ENCODE results near the gene ATXN7L2. TPM values are rescaled to one million over a fixed set of nuclear protein-coding genes. Genes with fewer than 3 reads are reported as not detected.
A peak's percentile ranks its signal among the peaks of the same experiment; 100 is the strongest.

ATXN7L2 gene
- total RNA-seq, 1 donor from 2014 or later, result 18.0 TPM

GRCh38 chr1:109527098-109527811 lies 43.5 kb downstream of the ATXN7L2 start:
- DNase-seq (ENCODE audit: low spot score), result no peak
- Mint-ChIP-seq H3K4me1 (ENCODE audit: low read depth) (peaks cover 16% of the 10 kb centered on the region), H3K9me3 (no peaks in the 10 kb centered on the region), H3K4me3 (no peak overlapping the region), H3K36me3 (ENCODE audit: low read depth) (no peaks in the 10 kb centered on the region), H3K27me3 (ENCODE audit: insufficient read depth) (peaks cover 9% of the 10 kb centered on the region), H3K27ac (no peak overlapping the region)
- intact Hi-C loops (cut with micrococcal nuclease), result no loop called here

GRCh38 chr1:109527846-109528695 lies 44.4 kb downstream of the ATXN7L2 start:
- Mint-ChIP-seq H3K4me3 (no peak overlapping the region), H3K36me3 (ENCODE audit: low read depth) (no peaks in the 10 kb centered on the region), H3K27me3 (ENCODE audit: insufficient read depth) (peaks cover 8% of the 10 kb centered on the region), H3K4me1 (ENCODE audit: low read depth) (peaks cover 24% of the 10 kb centered on the region), H3K27ac (no peak overlapping the region), H3K9me3 (no peaks in the 10 kb centered on the region)
- DNase-seq (ENCODE audit: low spot score), result no peak
- intact Hi-C loops (cut with micrococcal nuclease), result no loop called here

DNA sequence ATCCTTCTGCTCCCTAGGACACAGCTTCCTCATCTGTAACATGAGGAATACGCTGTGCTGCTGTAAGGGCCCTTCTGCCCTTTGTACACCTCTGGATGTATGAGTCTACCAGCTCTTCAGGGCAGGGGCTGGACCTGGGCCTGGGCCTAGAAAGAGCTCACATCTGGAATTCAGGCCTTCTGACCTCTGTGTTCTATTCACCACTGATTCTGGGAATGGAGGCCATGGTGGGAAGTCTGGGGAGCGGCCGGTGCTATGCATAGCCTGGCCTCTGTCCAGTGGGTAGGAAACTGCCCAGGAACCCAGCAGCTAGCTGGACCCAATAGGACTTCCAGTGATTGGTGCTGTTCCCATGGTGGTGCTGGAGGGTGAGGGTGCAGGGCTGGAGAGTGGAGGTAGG lies 45.0 kb downstream of the ATXN7L2 start:
- Mint-ChIP-seq H3K4me1 (ENCODE audit: low read depth) (peaks cover 24% of the 10 kb centered on the region), H3K36me3 (ENCODE audit: low read depth) (no peaks in the 10 kb centered on the region), H3K9me3 (no peaks in the 10 kb centered on the region), H3K4me3 (no peak overlapping the region), H3K27ac (no peak overlapping the region), H3K27me3 (ENCODE audit: insufficient read depth) (peaks cover 8% of the 10 kb centered on the region)
- DNase-seq (ENCODE audit: low spot score), result no peak
- intact Hi-C loops (cut with micrococcal nuclease), result no loop called here

- H3K27me3 Mint-ChIP-seq (ENCODE audit: insufficient read depth), result peaks cover 5% of the 10 kb centered on the region
- H3K36me3 Mint-ChIP-seq (ENCODE audit: low read depth), result no peaks in the 10 kb centered on the region
- no peak overlapping the region for H3K4me3 Mint-ChIP-seq
- no peak overlapping the region for H3K27ac Mint-ChIP-seq
- no peaks in the 10 kb centered on the region for H3K9me3 Mint-ChIP-seq
- H3K4me1 Mint-ChIP-seq (ENCODE audit: low read depth), result peaks cover 24% of the 10 kb centered on the region
- DNase-seq (ENCODE audit: low spot score), result no peak
- intact Hi-C loops (cut with micrococcal nuclease), result loop anchor here (5.0 kb wide), 1 partner anchor 438 kb away; the partner anchor contains the start of gene TMEM167B
Measured at GRCh38 chr1:109529881-109530456, 46.3 kb downstream of the ATXN7L2 start.

GRCh38 chr1:109530457-109531087 lies 46.9 kb downstream of the ATXN7L2 start:
- Mint-ChIP-seq H3K27ac (peak overlapping the region; percentile 2), H3K9me3 (no peaks in the 10 kb centered on the region), H3K36me3 (ENCODE audit: low read depth) (no peaks in the 10 kb centered on the region), H3K4me3 (peak overlapping the region; percentile 25), H3K4me1 (ENCODE audit: low read depth) (peaks cover 24% of the 10 kb centered on the region), H3K27me3 (ENCODE audit: insufficient read depth) (peaks cover 5% of the 10 kb centered on the region)
- no peak for DNase-seq (ENCODE audit: low spot score)
- intact Hi-C loops (cut with micrococcal nuclease), result loop anchor here (5.0 kb wide), 1 partner anchor 438 kb away; the partner anchor contains the start of gene TMEM167B

- intact Hi-C loops (cut with micrococcal nuclease), result loop anchor here (5.0 kb wide), 1 partner anchor 439 kb away; the partner anchor contains the start of gene TMEM167B
- Mint-ChIP-seq H3K9me3 (no peaks in the 10 kb centered on the region), H3K36me3 (ENCODE audit: low read depth) (no peaks in the 10 kb centered on the region), H3K4me1 (ENCODE audit: low read depth) (peaks cover 24% of the 10 kb centered on the region), H3K27ac (peak overlapping the region; percentile 2), H3K4me3 (peak overlapping the region; percentile 25), H3K27me3 (ENCODE audit: insufficient read depth) (no peaks in the 10 kb centered on the region)
- no peak for DNase-seq (ENCODE audit: low spot score)
Measured at GRCh38 chr1:109531380-109531779, 47.7 kb downstream of the ATXN7L2 start.

- peak overlapping the region; percentile 86 for H3K27ac Mint-ChIP-seq
- H3K27me3 Mint-ChIP-seq (ENCODE audit: insufficient read depth), result no peaks in the 10 kb centered on the region
- peaks cover 24% of the 10 kb centered on the region for H3K4me1 Mint-ChIP-seq (ENCODE audit: low read depth)
- H3K36me3 Mint-ChIP-seq (ENCODE audit: low read depth), result no peaks in the 10 kb centered on the region
- DNase-seq (ENCODE audit: low spot score), result no peak
- no peak overlapping the region for H3K4me3 Mint-ChIP-seq
- intact Hi-C loops (cut with micrococcal nuclease), result loop anchor here (1.0 to 5.0 kb wide), 9 partner anchors 23 to 440 kb away; partner anchors contain the start of genes AMIGO1, CYB561D1, PSMA5 and TMEM167B
- no peaks in the 10 kb centered on the region for H3K9me3 Mint-ChIP-seq
Measured at GRCh38 chr1:109531826-109532364, 48.2 kb downstream of the ATXN7L2 start.

DNA sequence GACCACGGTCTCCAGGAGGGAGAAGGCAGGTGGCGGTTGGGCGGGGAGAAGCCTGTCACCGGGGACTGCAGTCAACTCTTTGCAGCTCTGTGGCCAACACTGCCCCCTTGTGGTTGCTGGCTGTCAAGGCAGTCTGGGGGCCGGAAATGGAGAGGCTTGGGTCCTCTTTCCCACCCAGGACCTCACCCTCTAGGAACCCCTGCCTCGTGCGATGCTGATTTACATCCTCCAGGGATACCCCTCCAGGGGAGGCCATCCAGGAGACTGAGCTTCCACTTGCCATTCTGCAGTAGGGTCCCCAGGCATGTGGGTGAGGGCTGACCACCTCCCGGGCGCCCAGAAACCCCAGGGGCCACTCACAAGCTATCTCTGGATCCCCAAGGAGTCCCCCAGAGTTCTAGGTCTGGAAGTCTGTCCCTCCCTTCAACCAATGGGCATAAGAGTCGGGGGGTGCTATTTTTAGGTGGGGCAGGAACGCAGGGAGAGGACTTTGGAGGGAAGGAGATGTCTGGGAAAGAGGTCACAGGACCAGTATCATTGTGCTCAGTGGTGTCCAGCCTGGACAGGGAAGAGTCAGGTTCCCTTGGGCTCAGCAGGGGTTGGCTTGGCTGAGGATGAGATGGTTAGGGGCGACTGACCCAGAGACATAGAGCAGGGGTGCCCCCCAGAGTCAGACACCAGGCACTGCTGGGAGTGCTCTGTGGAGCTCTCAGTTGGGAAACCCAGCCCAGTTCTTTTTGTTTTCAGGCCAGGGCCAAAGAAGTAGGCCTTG lies 48.8 kb downstream of the ATXN7L2 start:
- H3K4me3 Mint-ChIP-seq, result peak overlapping the region; percentile 53
- peak; percentile 85 for DNase-seq (ENCODE audit: low spot score)
- no peaks in the 10 kb centered on the region for H3K27me3 Mint-ChIP-seq (ENCODE audit: insufficient read depth)
- no peaks in the 10 kb centered on the region for H3K9me3 Mint-ChIP-seq
- H3K36me3 Mint-ChIP-seq (ENCODE audit: low read depth), result no peaks in the 10 kb centered on the region
- H3K27ac Mint-ChIP-seq, result peak overlapping the region; percentile 86
- intact Hi-C loops (cut with micrococcal nuclease), result loop anchor here (1.0 to 5.0 kb wide), 10 partner anchors 23 to 440 kb away; partner anchors contain the start of genes AMIGO1, CYB561D1, PSMA5 and TMEM167B
- H3K4me1 Mint-ChIP-seq (ENCODE audit: low read depth), result peaks cover 24% of the 10 kb centered on the region

GRCh38 chr1:109534307-109534858 lies 50.7 kb downstream of the ATXN7L2 start:
- H3K9me3 Mint-ChIP-seq, result no peaks in the 10 kb centered on the region
- H3K27ac Mint-ChIP-seq, result no peak overlapping the region
- no peaks in the 10 kb centered on the region for H3K27me3 Mint-ChIP-seq (ENCODE audit: insufficient read depth)
- H3K4me1 Mint-ChIP-seq (ENCODE audit: low read depth), result peaks cover 24% of the 10 kb centered on the region
- no peaks in the 10 kb centered on the region for H3K36me3 Mint-ChIP-seq (ENCODE audit: low read depth)
- no peak for DNase-seq (ENCODE audit: low spot score)
- intact Hi-C loops (cut with micrococcal nuclease), result loop anchor here (5.0 kb wide), 1 partner anchor 442 kb away; the partner anchor contains the start of gene TMEM167B
- no peak overlapping the region for H3K4me3 Mint-ChIP-seq

DNA sequence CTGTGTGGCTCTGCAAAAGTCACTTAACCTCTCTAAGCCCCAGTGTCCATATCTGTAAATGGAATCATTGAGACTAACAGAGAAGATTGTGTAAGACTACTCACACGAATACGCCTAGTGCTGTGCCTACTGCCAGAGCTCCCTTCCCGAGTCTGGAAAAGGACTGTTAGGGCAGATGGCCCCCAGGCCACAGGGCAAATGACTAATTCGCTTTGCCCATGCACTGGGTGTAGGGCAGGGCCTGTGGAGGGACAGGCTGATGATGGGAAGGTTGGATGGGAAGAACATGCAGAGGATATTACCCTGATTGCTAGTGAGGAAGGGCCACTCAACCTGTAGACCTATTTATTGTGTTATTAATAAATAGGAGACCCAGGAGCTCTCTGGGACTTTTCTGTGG lies 51.8 kb downstream of the ATXN7L2 start:
- no peak overlapping the region for H3K4me3 Mint-ChIP-seq
- no peaks in the 10 kb centered on the region for H3K9me3 Mint-ChIP-seq
- DNase-seq (ENCODE audit: low spot score), result no peak
- H3K36me3 Mint-ChIP-seq (ENCODE audit: low read depth), result no peaks in the 10 kb centered on the region
- no peak overlapping the region for H3K27ac Mint-ChIP-seq
- intact Hi-C loops (cut with micrococcal nuclease), result no loop called here
- peaks cover 24% of the 10 kb centered on the region for H3K4me1 Mint-ChIP-seq (ENCODE audit: low read depth)
- H3K27me3 Mint-ChIP-seq (ENCODE audit: insufficient read depth), result peaks cover 2% of the 10 kb centered on the region

GRCh38 chr1:109535971-109536491 lies 52.3 kb downstream of the ATXN7L2 start:
- intact Hi-C loops (cut with micrococcal nuclease), result no loop called here

More at GRCh38 chr1:109535971-109536491, 52.3 kb downstream of the ATXN7L2 start:
- Mint-ChIP-seq H3K9me3 (no peaks in the 10 kb centered on the region), H3K4me1 (ENCODE audit: low read depth) (peaks cover 19% of the 10 kb centered on the region), H3K27me3 (ENCODE audit: insufficient read depth) (peaks cover 6% of the 10 kb centered on the region), H3K27ac (no peak overlapping the region), H3K36me3 (ENCODE audit: low read depth) (no peaks in the 10 kb centered on the region), H3K4me3 (no peak overlapping the region)
- no peak for DNase-seq (ENCODE audit: low spot score)

Data from activated T-helper 1 cell treated with anti-CD3 and anti-CD28 coated beads, Interleukin-12 subunit alpha, Interleukin-12 subunit beta, Interleukin-2, Interleukin-4 antibody, amounts not matched to agents 30 ng/mL and 10 ng/mL and 1 ng/mL, durations not matched to agents 14 hours and 24 hours and 36 hours (primary cell).